CD4-positive, alpha-beta T cell (primary cell): ENCODE measurements around the gene PDGFA. TPM values are rescaled to one million over a fixed set of nuclear protein-coding genes. Genes with fewer than 3 reads are reported as not detected.

Experiments
- ATAC-seq: fragments of 200-7000 bp; cut with Tn5 transposase; one replicate; pipeline ENCODE4 v1.10.0; 2022; ENCODE audit warnings: mild to moderate bottlenecking; ENCODE audit not compliant: poor library complexity
- CTCF ChIA-PET: fragments of 350-600 bp; sonication (Branson Sonifier 250); formaldehyde crosslinking; loops from one replicate; lab custom pipeline; 2021; ENCODE audit warnings: antibody characterized with exemption, inconsistent platforms; lab: Charles Lee
- POLR2A ChIA-PET: fragments of 350-600 bp; sonication (Branson Sonifier 250); formaldehyde crosslinking; loops from one replicate; lab custom pipeline; 2021; ENCODE audit warnings: antibody characterized with exemption, inconsistent platforms; lab: Charles Lee
- DNase-seq, 14 experiments: peaks; one replicate each; pipeline ENCODE4 v3.0.0-alpha.2; 2013 to 2020; ENCODE audit warnings: mixed read lengths in 2 of 14
- H3K27ac ChIP-seq, 2 donors: one replicate each; pipeline versions ENCODE4 v1.5.1 to v1.7.0; 2013; ENCODE audit warnings: low read length in 2 of 2, low read depth in 1 of 2, mild to moderate bottlenecking in 1 of 2
- H3K27me3 ChIP-seq, 2 experiments: 1 replicate in 1 of 2; 2 replicates in 1 of 2; pipeline versions ENCODE4 v1.6.1 to v1.7.0; 2013; ENCODE audit warnings: low read length in 2 of 2, control low read depth in 1 of 2, mild to moderate bottlenecking in 1 of 2, moderate library complexity in 1 of 2; ENCODE audit not compliant: insufficient read depth in 2 of 2, control insufficient read depth in 1 of 2
- H3K36me3 ChIP-seq: one replicate; pipeline ENCODE4 v1.6.1; 2013; ENCODE audit warnings: low read length, control low read depth; ENCODE audit not compliant: insufficient read depth
- H3K4me1 ChIP-seq: one replicate; pipeline ENCODE4 v1.6.1; 2013; ENCODE audit warnings: low read length, control low read depth; ENCODE audit not compliant: insufficient read depth
- H3K4me3 ChIP-seq: one replicate; pipeline ENCODE4 v1.5.1; 2013; ENCODE audit warnings: mild to moderate bottlenecking, low read length, moderate library complexity
- H3K9me3 ChIP-seq, 2 experiments: 1 replicate in 1 of 2; 2 replicates in 1 of 2; pipeline versions ENCODE4 v1.6.1 to v1.7.0; 2013; ENCODE audit warnings: low read length in 2 of 2, mild to moderate bottlenecking in 2 of 2, control low read depth in 1 of 2, moderate library complexity in 1 of 2; ENCODE audit not compliant: control insufficient read depth in 1 of 2, insufficient read depth in 1 of 2
- H3K27ac Mint-ChIP-seq: one replicate; pipeline ENCODE4 v1.8.0; 2020; ENCODE audit warnings: mixed read lengths
- H3K27me3 Mint-ChIP-seq: one replicate; pipeline ENCODE4 v1.8.0; 2021; ENCODE audit warnings: mixed read lengths
- H3K36me3 Mint-ChIP-seq: one replicate; pipeline ENCODE4 v1.8.0; 2021; ENCODE audit warnings: low read depth, mixed read lengths
- H3K4me1 Mint-ChIP-seq: one replicate; pipeline ENCODE4 v1.8.0; 2021; ENCODE audit warnings: low read depth, mixed read lengths
- H3K4me3 Mint-ChIP-seq: one replicate; pipeline ENCODE4 v1.8.0; 2020; ENCODE audit warnings: mild to moderate bottlenecking, mixed read lengths
- H3K9me3 Mint-ChIP-seq: one replicate; pipeline ENCODE4 v1.8.0; 2020; ENCODE audit warnings: mixed read lengths
- intact Hi-C, 2 experiments: fragments of 100-400 bp; cut with DNase I in 1 of 2; cut with micrococcal nuclease in 1 of 2; formaldehyde crosslinking; loops; one replicate each; pipeline versions ENCODE4 v1.15.1 to v1.9.0; 2023 to 2025; cut with DNase I, micrococcal nuclease
- total RNA-seq, 174 experiments: library from RNA in 2 of 174; stranded (reverse) in 2 of 174; gene quantifications; one replicate each; pipeline ENCODE4 v1.2.3 and lab custom pipeline; 2021 to 2026
- TF ChIP-seq, protein P1 (sequence below): fragments of 200-600 bp; IDR thresholded peaks from one replicate; pipeline ENCODE4 v1.8.0; 2022; ENCODE audit warnings: antibody characterized with exemption, mild to moderate bottlenecking

The PDGFA gene
- total RNA-seq, 2 experiments from 2014 or later = 0.55 to 0.70 TPM

DNA sequence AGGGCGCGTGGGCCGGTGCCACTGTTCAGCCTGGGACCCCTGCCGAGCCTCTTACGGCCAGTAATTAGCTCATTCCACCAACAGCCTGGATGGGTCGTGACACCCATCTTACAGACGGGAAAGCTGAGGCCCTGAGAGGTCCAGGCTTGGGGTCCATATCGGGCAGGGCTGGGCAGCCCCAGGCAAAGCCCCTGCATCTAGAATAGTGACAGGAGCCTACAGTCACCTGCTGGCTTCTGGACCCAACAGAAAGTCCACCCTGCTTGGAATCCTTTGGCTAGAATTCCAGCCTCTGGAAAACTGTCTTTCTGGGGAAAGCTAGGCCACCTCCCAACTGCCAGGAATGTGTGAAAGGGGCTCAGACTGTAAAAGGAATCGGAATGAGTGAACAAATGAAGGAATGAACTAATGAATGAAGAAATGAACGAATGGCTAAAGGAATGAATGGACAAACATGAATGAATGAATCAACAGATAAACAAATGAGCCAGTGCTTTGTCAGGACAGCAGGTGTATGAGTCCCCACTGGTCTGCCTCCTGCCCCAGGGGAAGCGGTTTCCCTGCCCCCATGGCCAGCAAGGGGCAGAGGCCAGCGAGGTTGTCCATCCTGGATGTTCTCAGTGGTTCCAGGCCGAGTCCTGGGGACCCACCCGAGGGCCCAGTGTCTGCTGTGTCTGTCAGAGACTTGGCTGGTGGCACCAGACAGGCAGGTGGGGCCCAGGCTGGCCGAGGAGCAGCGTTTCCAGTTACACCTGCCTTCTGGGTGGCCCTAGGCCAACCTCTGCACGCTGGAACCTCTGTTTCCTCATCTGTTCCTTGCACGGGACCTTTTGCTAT, 24.1 kb upstream of the PDGFA start:
- no peak for ATAC-seq
- TF ChIP-seq, protein P1, sequence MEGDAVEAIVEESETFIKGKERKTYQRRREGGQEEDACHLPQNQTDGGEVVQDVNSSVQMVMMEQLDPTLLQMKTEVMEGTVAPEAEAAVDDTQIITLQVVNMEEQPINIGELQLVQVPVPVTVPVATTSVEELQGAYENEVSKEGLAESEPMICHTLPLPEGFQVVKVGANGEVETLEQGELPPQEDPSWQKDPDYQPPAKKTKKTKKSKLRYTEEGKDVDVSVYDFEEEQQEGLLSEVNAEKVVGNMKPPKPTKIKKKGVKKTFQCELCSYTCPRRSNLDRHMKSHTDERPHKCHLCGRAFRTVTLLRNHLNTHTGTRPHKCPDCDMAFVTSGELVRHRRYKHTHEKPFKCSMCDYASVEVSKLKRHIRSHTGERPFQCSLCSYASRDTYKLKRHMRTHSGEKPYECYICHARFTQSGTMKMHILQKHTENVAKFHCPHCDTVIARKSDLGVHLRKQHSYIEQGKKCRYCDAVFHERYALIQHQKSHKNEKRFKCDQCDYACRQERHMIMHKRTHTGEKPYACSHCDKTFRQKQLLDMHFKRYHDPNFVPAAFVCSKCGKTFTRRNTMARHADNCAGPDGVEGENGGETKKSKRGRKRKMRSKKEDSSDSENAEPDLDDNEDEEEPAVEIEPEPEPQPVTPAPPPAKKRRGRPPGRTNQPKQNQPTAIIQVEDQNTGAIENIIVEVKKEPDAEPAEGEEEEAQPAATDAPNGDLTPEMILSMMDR = no peak
- ChIA-PET CTCF (no interaction called here), POLR2A (no interaction called here)
- Histone ChIP-seq H3K27me3 (no peaks in the 10 kb centered on the region), H3K4me3 (no peak overlapping the region), H3K4me1 (no peaks in the 10 kb centered on the region), H3K27ac (no peak overlapping the region), H3K9me3 (peaks cover 0 to 26% of the 10 kb centered on the region in 2 experiments), H3K36me3 (no peaks in the 10 kb centered on the region)
- no peak for DNase-seq
- Mint-ChIP-seq H3K36me3 (peaks cover 2% of the 10 kb centered on the region), H3K9me3 (no peaks in the 10 kb centered on the region), H3K27me3 (no peaks in the 10 kb centered on the region), H3K4me3 (no peak overlapping the region), H3K27ac (no peak overlapping the region), H3K4me1 (no peaks in the 10 kb centered on the region)
- intact Hi-C loops = no loop called here

DNA sequence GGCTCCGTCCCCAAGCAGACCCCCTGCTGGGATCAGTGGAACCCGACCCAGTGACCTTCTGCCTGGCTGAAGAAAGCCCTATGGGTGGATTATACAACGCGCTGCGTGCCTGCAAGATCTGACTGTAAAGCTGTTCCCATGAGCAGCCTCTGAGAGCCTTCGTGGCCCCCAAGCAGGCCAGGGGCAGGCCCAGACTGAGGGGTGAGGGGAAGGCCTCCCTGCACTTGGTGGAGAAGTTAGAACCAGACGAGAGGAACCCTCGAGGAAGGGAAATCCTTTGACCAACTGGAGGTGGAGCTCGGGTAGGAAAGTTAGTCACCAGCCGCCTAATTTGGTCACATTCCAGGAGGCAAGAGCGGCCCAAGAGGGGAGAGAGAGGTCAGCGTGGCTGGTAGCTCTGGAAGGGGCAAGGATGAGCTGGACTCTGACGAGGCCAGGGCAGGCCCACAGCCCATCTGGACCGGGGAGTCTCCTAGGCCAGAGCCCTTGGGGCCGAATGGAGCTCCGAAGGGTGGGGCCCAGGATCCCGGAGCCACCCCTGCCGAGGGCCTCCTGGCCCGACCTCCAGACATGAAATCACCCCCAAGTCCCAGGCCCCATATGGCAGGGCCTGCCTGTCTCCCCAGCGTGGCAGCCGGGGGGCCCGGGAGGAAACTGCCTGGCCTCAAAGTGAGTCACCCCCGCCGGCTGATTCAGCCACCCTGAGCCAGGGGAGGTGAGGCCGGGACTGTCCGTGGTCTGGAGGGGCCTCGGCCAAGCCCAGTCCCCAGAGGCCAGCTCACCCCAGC, 23.3 kb upstream of the PDGFA start:
- Mint-ChIP-seq H3K27me3 (no peaks in the 10 kb centered on the region), H3K9me3 (no peaks in the 10 kb centered on the region), H3K4me3 (no peak overlapping the region), H3K4me1 (no peaks in the 10 kb centered on the region), H3K27ac (no peak overlapping the region), H3K36me3 (no peaks in the 10 kb centered on the region)
- intact Hi-C loops = no loop called here
- ChIA-PET POLR2A (interaction anchor here (1.2 kb wide), 1 partner anchor 191 kb away, joined by 3 read pairs; no protein-coding TSS in a partner anchor), CTCF (no interaction called here)
- DNase-seq (no peak), ATAC-seq (no peak)
- Histone ChIP-seq H3K4me3 (no peak overlapping the region), H3K27ac (no peak overlapping the region), H3K36me3 (no peaks in the 10 kb centered on the region), H3K27me3 (no peaks in the 10 kb centered on the region), H3K9me3 (peaks cover 0 to 26% of the 10 kb centered on the region in 2 experiments), H3K4me1 (no peaks in the 10 kb centered on the region)
- TF ChIP-seq, protein P1 = no peak

DNA sequence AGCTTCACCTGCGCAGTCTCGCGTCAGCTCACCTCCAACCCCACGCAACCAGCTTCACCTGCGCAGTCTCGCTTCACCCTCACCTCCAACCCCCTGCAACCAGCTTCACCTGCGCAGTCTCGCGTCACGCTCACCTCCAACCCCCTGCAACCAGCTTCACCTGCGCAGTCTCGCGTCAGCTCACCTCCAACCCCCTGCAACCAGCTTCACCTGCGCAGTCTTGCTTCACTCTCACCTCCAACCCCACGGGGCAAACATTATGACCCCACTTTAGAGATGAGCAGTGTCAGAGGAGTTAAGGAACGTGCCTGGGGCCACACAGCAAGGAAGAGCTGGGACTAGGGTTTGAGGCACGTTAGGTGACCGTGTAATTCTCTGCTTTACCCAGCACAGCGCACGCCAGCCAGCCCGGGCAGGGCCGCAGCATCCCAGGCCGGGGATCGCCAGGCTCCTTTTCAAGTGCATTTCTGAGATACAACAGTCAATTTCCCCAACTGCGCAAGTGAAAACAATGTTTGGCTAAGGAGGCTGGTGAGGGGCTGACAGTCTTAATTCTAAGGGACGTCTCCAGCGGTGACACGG, 22.6 kb upstream of the PDGFA start:
- no peaks in the 10 kb centered on the region for H3K4me1 ChIP-seq
- Mint-ChIP-seq H3K27ac (no peak overlapping the region), H3K27me3 (no peaks in the 10 kb centered on the region), H3K4me3 (no peak overlapping the region), H3K9me3 (no peaks in the 10 kb centered on the region), H3K36me3 (no peaks in the 10 kb centered on the region), H3K4me1 (no peaks in the 10 kb centered on the region)
- no peak for ATAC-seq
- POLR2A ChIA-PET = interaction anchor here (1.2 kb wide), 1 partner anchor 190 kb away, joined by 3 read pairs; no protein-coding TSS in a partner anchor
- no peak overlapping the region for H3K27ac ChIP-seq
- CTCF ChIA-PET = no interaction called here
- no peaks in the 10 kb centered on the region for H3K27me3 ChIP-seq
- H3K9me3 ChIP-seq = peaks cover 0 to 27% of the 10 kb centered on the region in 2 experiments
- no peak for DNase-seq
- H3K36me3 ChIP-seq = no peaks in the 10 kb centered on the region
- no peak overlapping the region for H3K4me3 ChIP-seq
- intact Hi-C loops = no loop called here
- TF ChIP-seq, protein P1 = no peak
